Hepatocyte (in vitro differentiated cells): ENCODE data around the gene LIN52. TPM values are rescaled to one million over a fixed set of nuclear protein-coding genes. Genes with fewer than 3 reads are reported as not detected.
"Not testable (repeated sequence)": the region's sequence is repeated elsewhere in the genome, so short reads cannot be mapped to it uniquely, and the experiment has no call there.

Experiments used
- DNase-seq: peaks from one replicate; pipeline ENCODE4 v3.0.0-alpha.2; 2016; ENCODE audit warnings: low spot score
- H2AFZ ChIP-seq: fragments of 200-600 bp; sonication (generic); 2 replicates; pipeline ENCODE4 v1.6.0; 2016; ENCODE audit warnings: antibody characterized with exemption, mild to moderate bottlenecking
- H3K27ac ChIP-seq: fragments of 200-600 bp; sonication (generic); 2 replicates; pipeline ENCODE4 v1.5.1; 2016; ENCODE audit warnings: mild to moderate bottlenecking
- H3K27me3 ChIP-seq: fragments of 200-600 bp; sonication (generic); 2 replicates; pipeline ENCODE4 v1.6.1; 2016
- H3K36me3 ChIP-seq: fragments of 200-600 bp; sonication (generic); replicated peaks from 2 replicates; pipeline ENCODE4 v1.5.1; 2016; ENCODE audit warnings: low read depth; ENCODE audit not compliant: insufficient read depth
- H3K4me1 ChIP-seq: fragments of 200-600 bp; sonication (generic); 2 replicates; pipeline ENCODE4 v1.5.1; 2016; ENCODE audit warnings: mild to moderate bottlenecking, moderate library complexity; ENCODE audit not compliant: insufficient read depth
- H3K4me2 ChIP-seq: fragments of 200-600 bp; sonication (generic); 2 replicates; pipeline ENCODE4 v1.6.0; 2016
- H3K4me3 ChIP-seq: fragments of 200-600 bp; sonication (generic); 2 replicates; pipeline ENCODE4 v1.5.1; 2016; ENCODE audit warnings: mild to moderate bottlenecking
- H3K79me2 ChIP-seq: fragments of 200-600 bp; sonication (generic); 2 replicates; pipeline ENCODE4 v1.6.0; 2017; ENCODE audit warnings: mild to moderate bottlenecking
- H3K9me2 ChIP-seq: fragments of 200-600 bp; sonication (generic); replicated peaks from 2 replicates; pipeline ENCODE4 v1.6.0; 2017; ENCODE audit warnings: mild to moderate bottlenecking; ENCODE audit not compliant: insufficient read depth
- H3K9me3 ChIP-seq: fragments of 200-600 bp; sonication (generic); 2 replicates; pipeline ENCODE4 v1.5.1; 2016; ENCODE audit warnings: low read depth, mild to moderate bottlenecking
- H4K20me1 ChIP-seq: fragments of 200-600 bp; sonication (generic); 2 replicates; pipeline ENCODE4 v1.6.0; 2016; ENCODE audit warnings: mild to moderate bottlenecking; ENCODE audit not compliant: insufficient read depth, poor library complexity, severe bottlenecking
- CTCF ChIP-seq: fragments of 200-600 bp; sonication (generic); IDR thresholded peaks from 2 replicates; pipeline ENCODE4 v1.5.1; 2016; ENCODE audit warnings: antibody characterized with exemption, mild to moderate bottlenecking; ENCODE audit not compliant: poor library complexity
- EZH2 ChIP-seq: fragments of 200-600 bp; sonication (generic); IDR thresholded peaks from 2 replicates; pipeline ENCODE4 v1.6.1; 2016; ENCODE audit warnings: antibody characterized with exemption, mild to moderate bottlenecking, borderline replicate concordance
- EZH2phosphoT487 ChIP-seq: fragments of 200-600 bp; sonication (generic); IDR thresholded peaks from one replicate; pipeline ENCODE4 v1.6.1; 2018; ENCODE audit warnings: antibody characterized with exemption, mild to moderate bottlenecking, low read depth, moderate library complexity; ENCODE audit not compliant: unreplicated experiment, severe bottlenecking
- WGBS: methylation state at CpG from one replicate; pipeline ENCODE4 v1.1.6; 2016; ENCODE audit warnings: low lambda C conversion rate; ENCODE audit errors: missing lambda C conversion rate; 5-methylcytosine and 5-hydroxymethylcytosine counted together
- polyA plus RNA-seq: library from polyadenylated mRNA; unstranded; fragments of >200 nt; fragmentation: Nextera tagmentation; extraction: Ambion mirVana; gene quantifications from 2 replicates; pipeline ENCODE4 v1.2.1, GENCODE V29; 2016
- total RNA-seq: library from RNA; depleted of rRNA; stranded (reverse); fragments of >200 nt; gene quantifications from 2 replicates; pipeline ENCODE4 v1.2.3, GENCODE V29; 2014

Gene LIN52
- total and polyA plus RNA-seq, 2 experiments from 2014 or later = 13.5 to 14.4 TPM

GRCh38 chr14:74105381-74105780, 20.6 kb downstream of the LIN52 start:
- WGBS = 97% methylated on average over 2 of the region's 2 CpGs
- no peak for TF ChIP-seq EZH2phosphoT487
- no peak for TF ChIP-seq CTCF
- no peak for TF ChIP-seq EZH2
- no peaks in the 10 kb centered on the region for H3K79me2 ChIP-seq

DNA sequence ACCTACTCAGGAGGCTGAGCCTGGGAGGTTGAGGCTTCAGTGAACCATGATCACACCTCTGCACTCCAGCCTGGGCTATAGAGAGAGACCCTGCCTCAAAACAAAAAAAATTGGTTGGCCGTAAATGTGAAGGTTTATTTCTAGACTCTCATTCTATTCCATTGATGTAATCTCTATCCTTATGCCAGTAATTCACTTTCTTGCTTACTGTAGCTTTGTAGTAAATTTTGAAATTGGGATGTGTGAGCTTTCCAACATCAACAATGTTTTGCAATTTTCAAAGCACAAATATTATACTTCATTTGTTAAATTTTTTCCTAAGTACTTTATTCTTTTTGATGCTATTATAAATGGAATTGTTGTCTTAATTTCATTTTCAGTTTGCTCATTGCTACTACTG, 24.6 kb downstream of the LIN52 start:
- TF ChIP-seq CTCF = no peak
- TF ChIP-seq EZH2phosphoT487 = no peak
- TF ChIP-seq EZH2 = no peak
- Histone ChIP-seq H3K9me2 (no peaks in the 10 kb centered on the region), H3K9me3 (no peaks in the 10 kb centered on the region), H3K79me2 (no peaks in the 10 kb centered on the region), H3K4me3 (no peak overlapping the region), H3K27me3 (no peaks in the 10 kb centered on the region), H3K4me2 (no peak overlapping the region), H3K36me3 (no peaks in the 10 kb centered on the region), H2AFZ (no peak overlapping the region), H3K27ac (no peak overlapping the region), H4K20me1 (no peaks in the 10 kb centered on the region), H3K4me1 (no peaks in the 10 kb centered on the region)
- DNase-seq = no peak
- 100% methylated on average over 1 of the region's 1 CpG for WGBS

More at GRCh38 chr14:74105381-74105780, 20.6 kb downstream of the LIN52 start:
- H3K27ac ChIP-seq = no peak overlapping the region
- H3K4me3 ChIP-seq = no peak overlapping the region
- H3K27me3 ChIP-seq = no peaks in the 10 kb centered on the region
- H4K20me1 ChIP-seq = no peaks in the 10 kb centered on the region
- no peaks in the 10 kb centered on the region for H3K9me3 ChIP-seq
- H3K4me2 ChIP-seq = no peak overlapping the region
- no peaks in the 10 kb centered on the region for H3K4me1 ChIP-seq
- no peaks in the 10 kb centered on the region for H3K36me3 ChIP-seq
- H2AFZ ChIP-seq = no peak overlapping the region
- H3K9me2 ChIP-seq = no peaks in the 10 kb centered on the region
- no peak for DNase-seq

- not testable (repeated sequence) for H3K79me2 ChIP-seq, H3K9me3 ChIP-seq, H3K9me2 ChIP-seq, H3K4me1 ChIP-seq, H3K27me3 ChIP-seq, H3K36me3 ChIP-seq, H3K27ac ChIP-seq, H3K4me2 ChIP-seq, H3K4me3 ChIP-seq, H2AFZ ChIP-seq, H4K20me1 ChIP-seq
- 94% methylated on average over 13 of the region's 13 CpGs for WGBS
- peak; percentile 69 for TF ChIP-seq CTCF
- DNase-seq = peak; percentile 63
These were observed 26.9 kb downstream of the LIN52 start for GRCh38 chr14:74111395-74112216.

DNA sequence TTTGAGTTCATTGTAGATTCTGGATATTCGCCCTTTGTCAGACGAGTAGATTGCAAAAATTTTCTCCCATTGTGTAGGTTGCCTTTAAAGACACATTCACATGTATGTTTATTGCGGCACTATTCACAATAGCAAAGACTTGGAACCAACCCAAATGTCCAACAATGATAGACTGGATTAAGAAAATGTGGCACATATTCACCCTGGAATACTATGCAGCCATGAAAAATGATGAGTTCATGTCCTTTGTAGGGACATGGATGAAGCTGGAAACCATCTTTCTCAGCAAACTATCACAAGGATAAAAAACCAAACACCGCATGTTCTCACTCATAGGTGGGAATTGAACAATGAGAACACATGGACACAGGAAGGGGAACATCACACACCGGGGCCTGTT, 40.7 kb downstream of the LIN52 start:
- not testable (repeated sequence) for H3K9me2 ChIP-seq, H3K4me3 ChIP-seq, H3K4me1 ChIP-seq, H4K20me1 ChIP-seq, H3K36me3 ChIP-seq, H2AFZ ChIP-seq, H3K27ac ChIP-seq, H3K9me3 ChIP-seq, H3K4me2 ChIP-seq, DNase-seq, H3K27me3 ChIP-seq, H3K79me2 ChIP-seq
- WGBS = 72% methylated on average over 4 of the region's 5 CpGs
